WTC11 (cell line): Measurements from ENCODE around the gene HSDL2. TPM values are rescaled to one million over a fixed set of nuclear protein-coding genes. Genes with fewer than 3 reads are reported as not detected.

Experiments
- ATAC-seq: fragments of 200-7000 bp; cut with Tn5 transposase; 2 replicates; pipeline ENCODE4 v1.10.0; 2021; ENCODE audit warnings: mild to moderate bottlenecking, moderate library complexity
- CTCF ChIA-PET: fragments of 300-600 bp; sonication (Branson Sonifier 250); formaldehyde crosslinking; loops from one replicate; lab custom pipeline; 2021; ENCODE audit warnings: antibody characterized with exemption; lab: Charles Lee
- POLR2A ChIA-PET: fragments of 350-600 bp; sonication (Branson Sonifier 250); formaldehyde crosslinking; loops from one replicate; lab custom pipeline; 2021; ENCODE audit warnings: antibody characterized with exemption; lab: Charles Lee
- DNase-seq: peaks from one replicate; pipeline ENCODE4 v3.0.0; 2021; ENCODE audit warnings: low spot score
- H3K27ac Mint-ChIP-seq: 2 replicates; pipeline ENCODE4 v1.8.0; 2021; ENCODE audit warnings: mixed read lengths
- H3K27me3 Mint-ChIP-seq: 2 replicates; pipeline ENCODE4 v1.8.0; 2021; ENCODE audit warnings: low read depth, mild to moderate bottlenecking, moderate library complexity, mixed read lengths
- H3K36me3 Mint-ChIP-seq: 2 replicates; pipeline ENCODE4 v1.8.0; 2021; ENCODE audit warnings: mixed read lengths
- H3K4me1 Mint-ChIP-seq: 2 replicates; pipeline ENCODE4 v1.8.0; 2022; ENCODE audit warnings: mixed read lengths
- H3K4me3 Mint-ChIP-seq: 2 replicates; pipeline ENCODE4 v1.8.0; 2021; ENCODE audit warnings: mild to moderate bottlenecking, moderate library complexity, mixed read lengths
- H3K9me3 Mint-ChIP-seq: 2 replicates; pipeline ENCODE4 v1.8.0; 2021; ENCODE audit warnings: mixed read lengths
- ATF3 ChIP-seq: sonication (generic); formaldehyde crosslinking; conservative IDR thresholded peaks from 2 replicates; pipeline ENCODE4 v1.8.1; 2022; ENCODE audit warnings: mild to moderate bottlenecking, missing genetic modification reagents
- ATF6 ChIP-seq: sonication (generic); formaldehyde crosslinking; IDR thresholded peaks from 2 replicates; pipeline ENCODE4 v1.8.1; 2023; ENCODE audit warnings: mild to moderate bottlenecking, missing genetic modification reagents
- CTCF ChIP-seq: fragments of 200-600 bp; IDR thresholded peaks from 2 replicates; pipeline ENCODE4 v1.8.0; 2022; ENCODE audit warnings: antibody characterized with exemption
- E2F5 ChIP-seq: sonication (generic); formaldehyde crosslinking; IDR thresholded peaks from 2 replicates; pipeline ENCODE4 v1.8.1; 2022; ENCODE audit warnings: mild to moderate bottlenecking, moderate library complexity, missing genetic modification reagents
- ERG ChIP-seq: fragments of 250-450 bp; sonication (Bioruptor Pico); IDR thresholded peaks from 2 replicates; pipeline ENCODE4 v1.8.0; 2021; ENCODE audit warnings: mild to moderate bottlenecking
- ESRRA ChIP-seq: sonication (generic); formaldehyde crosslinking; IDR thresholded peaks from 2 replicates; pipeline ENCODE4 v1.8.1; 2022; ENCODE audit warnings: mild to moderate bottlenecking, missing genetic modification reagents, borderline replicate concordance
- PRRX2 ChIP-seq: fragments of 250-450 bp; sonication (Bioruptor Pico); IDR thresholded peaks from 2 replicates; pipeline ENCODE4 v1.8.0; 2021; ENCODE audit warnings: mild to moderate bottlenecking
- STAT6 ChIP-seq: sonication (generic); formaldehyde crosslinking; conservative IDR thresholded peaks from 2 replicates; pipeline ENCODE4 v1.8.1; 2023; ENCODE audit warnings: mild to moderate bottlenecking, low read depth, missing genetic modification reagents, moderate library complexity
- TCF7 ChIP-seq: sonication (generic); formaldehyde crosslinking; IDR thresholded peaks from 2 replicates; pipeline ENCODE4 v1.8.0; 2022; ENCODE audit warnings: mild to moderate bottlenecking, low read depth, missing genetic modification reagents, moderate library complexity
- TEAD4 ChIP-seq: sonication (generic); formaldehyde crosslinking; IDR thresholded peaks from 2 replicates; pipeline ENCODE4 v1.8.0; 2022; ENCODE audit warnings: mild to moderate bottlenecking, missing genetic modification reagents
- USF2 ChIP-seq: sonication (generic); formaldehyde crosslinking; IDR thresholded peaks from 2 replicates; pipeline ENCODE4 v1.8.1; 2023; ENCODE audit warnings: mild to moderate bottlenecking, missing genetic modification reagents, moderate library complexity
- ZNF232 ChIP-seq: sonication (generic); formaldehyde crosslinking; IDR thresholded peaks from 2 replicates; pipeline ENCODE4 v1.8.0; 2022; ENCODE audit warnings: mild to moderate bottlenecking, missing genetic modification reagents
- ZNF317 ChIP-seq: sonication (generic); formaldehyde crosslinking; IDR thresholded peaks from 2 replicates; pipeline ENCODE4 v1.8.1; 2023; ENCODE audit warnings: low read depth, mild to moderate bottlenecking, moderate library complexity, missing genetic modification reagents, borderline replicate concordance
- ZNF416 ChIP-seq: fragments of 250-450 bp; sonication (Bioruptor Pico); IDR thresholded peaks from 2 replicates; pipeline ENCODE4 v1.9.0; 2021; ENCODE audit warnings: mild to moderate bottlenecking, inconsistent platforms
- ZNF532 ChIP-seq: fragments of 250-450 bp; sonication (Bioruptor Pico); IDR thresholded peaks from 2 replicates; pipeline ENCODE4 v1.9.0; 2021; ENCODE audit warnings: mild to moderate bottlenecking, borderline replicate concordance
- ZSCAN18 ChIP-seq: fragments of 250-450 bp; sonication (Bioruptor Pico); IDR thresholded peaks from 2 replicates; pipeline ENCODE4 v2.1.2; 2022; ENCODE audit warnings: mild to moderate bottlenecking, moderate library complexity
- total RNA-seq: library from RNA; stranded (reverse); gene quantifications from 3 replicates; pipeline ENCODE4 v1.2.3, GENCODE V29; 2021

HSDL2 gene
- total RNA-seq, 1 experiment from 2014 or later = 13.8 TPM

GRCh38 chr9:112484607-112485006, 104.7 kb downstream of the HSDL2 start:
- peaks cover 26% of the 10 kb centered on the region for H3K4me1 Mint-ChIP-seq
- H3K27ac Mint-ChIP-seq = no peak overlapping the region
- TF ChIP-seq ESRRA (CRISPR knock-in tag) (no peak), ATF3 (CRISPR knock-in tag) (no peak), ZNF532 (CRISPR knock-in tag) (no peak), ATF6 (CRISPR knock-in tag) (no peak), PRRX2 (no peak), CTCF (no peak), USF2 (CRISPR knock-in tag) (no peak), ZNF416 (CRISPR knock-in tag) (no peak), TEAD4 (CRISPR knock-in tag) (no peak), TCF7 (CRISPR knock-in tag) (no peak), ZNF232 (CRISPR knock-in tag) (no peak), ERG (CRISPR knock-in tag) (no peak), ZNF317 (CRISPR knock-in tag) (no peak), E2F5 (CRISPR knock-in tag) (no peak), ZSCAN18 (CRISPR knock-in tag) (no peak), STAT6 (CRISPR knock-in tag) (no peak)
- DNase-seq = no peak
- ChIA-PET POLR2A (no interaction called here), CTCF (interaction anchor here (1.2 kb wide), 1 partner anchor 63 kb away, joined by 6 read pairs; no protein-coding TSS in a partner anchor)
- H3K36me3 Mint-ChIP-seq = no peaks in the 10 kb centered on the region
- H3K4me3 Mint-ChIP-seq = no peak overlapping the region
- H3K27me3 Mint-ChIP-seq = no peaks in the 10 kb centered on the region
- no peak for ATAC-seq
- H3K9me3 Mint-ChIP-seq = no peaks in the 10 kb centered on the region
